ENCODE data around the gene AIF1L. TPM values are rescaled to one million over a fixed set of nuclear protein-coding genes. Genes with fewer than 3 reads are reported as not detected.

AIF1L gene
- total RNA-seq, 1 donor from 2014 or later: not detected

GRCh38 chr9:131049829-131050715 is 46.3 kb upstream of the AIF1L start:
- intact Hi-C loops (cut with micrococcal nuclease): no loop called here
- no peaks in the 10 kb centered on the region for H3K36me3 Mint-ChIP-seq (ENCODE audit: low read depth)
- no peak overlapping the region for H3K4me3 Mint-ChIP-seq
- no peaks in the 10 kb centered on the region for H3K9me3 Mint-ChIP-seq
- ChIA-PET CTCF (interaction anchor here (1.7 to 5.1 kb wide), 2 partner anchors 32 to 182 kb away, joined by 3 to 161 read pairs; no protein-coding TSS in a partner anchor), POLR2A (no interaction called here)
- H3K27me3 Mint-ChIP-seq: peaks cover 4% of the 10 kb centered on the region
- no peak overlapping the region for H3K27ac Mint-ChIP-seq
- peaks cover 7% of the 10 kb centered on the region for H3K4me1 Mint-ChIP-seq
- TF ChIP-seq CTCF (IDR thresholded peaks at IDR 0.05): no peak
- ATAC-seq (ENCODE audit: low read depth) (no peak), DNase-seq (no peak)

GRCh38 chr9:131050831-131051230 is 45.5 kb upstream of the AIF1L start:
- intact Hi-C loops (cut with micrococcal nuclease): no loop called here
- ChIA-PET POLR2A (no interaction called here), CTCF (no interaction called here)
- Mint-ChIP-seq H3K27ac (no peak overlapping the region), H3K4me1 (peaks cover 5% of the 10 kb centered on the region), H3K9me3 (no peaks in the 10 kb centered on the region), H3K36me3 (ENCODE audit: low read depth) (no peaks in the 10 kb centered on the region), H3K4me3 (no peak overlapping the region), H3K27me3 (peaks cover 4% of the 10 kb centered on the region)
- TF ChIP-seq CTCF (IDR thresholded peaks at IDR 0.05): no peak
- no peak for ATAC-seq (ENCODE audit: low read depth)
- DNase-seq: no peak

- H3K4me3 Mint-ChIP-seq: no peak overlapping the region
- POLR2A ChIA-PET: no interaction called here
- no peaks in the 10 kb centered on the region for H3K9me3 Mint-ChIP-seq
Measured at GRCh38 chr9:131051592-131052517, 44.5 kb upstream of the AIF1L start.

GRCh38 chr9:131053896-131054295 is 42.4 kb upstream of the AIF1L start:
- POLR2A ChIA-PET: no interaction called here
- no peak overlapping the region for H3K4me3 Mint-ChIP-seq

More at GRCh38 chr9:131051592-131052517, 44.5 kb upstream of the AIF1L start:
- CTCF ChIA-PET: interaction anchor here (1.1 to 1.2 kb wide), 2 partner anchors 8 to 185 kb away, joined by 3 to 4 read pairs; no protein-coding TSS in a partner anchor
- no peak overlapping the region for H3K27ac Mint-ChIP-seq
- H3K4me1 Mint-ChIP-seq: peaks cover under 1% of the 10 kb centered on the region
- DNase-seq (no peak), ATAC-seq (ENCODE audit: low read depth) (no peak)
- no peaks in the 10 kb centered on the region for H3K36me3 Mint-ChIP-seq (ENCODE audit: low read depth)
- intact Hi-C loops (cut with micrococcal nuclease): no loop called here
- TF ChIP-seq CTCF (IDR thresholded peaks at IDR 0.05): no peak
- H3K27me3 Mint-ChIP-seq: peaks cover 4% of the 10 kb centered on the region

More at GRCh38 chr9:131053896-131054295, 42.4 kb upstream of the AIF1L start:
- Mint-ChIP-seq H3K27me3 (peaks cover 4% of the 10 kb centered on the region), H3K4me1 (no peaks in the 10 kb centered on the region), H3K27ac (no peak overlapping the region), H3K36me3 (ENCODE audit: low read depth) (no peaks in the 10 kb centered on the region), H3K9me3 (no peaks in the 10 kb centered on the region)
- TF ChIP-seq CTCF (IDR thresholded peaks at IDR 0.05): no peak
- intact Hi-C loops (cut with micrococcal nuclease): no loop called here
- ATAC-seq (ENCODE audit: low read depth) (no peak), DNase-seq (no peak)
- CTCF ChIA-PET: interaction anchor here (1.1 kb wide), 1 partner anchor 184 kb away, joined by 5 read pairs; no protein-coding TSS in a partner anchor

Measured in activated B cell treated with CpG ODN at 0.5 μM for 24 hours (primary cell).